ENCODE measurements around the gene ESR2. TPM values are rescaled to one million over a fixed set of nuclear protein-coding genes. Genes with fewer than 3 reads are reported as not detected.
"Not testable (repeated sequence)": the region's sequence is repeated elsewhere in the genome, so short reads cannot be mapped to it uniquely, and the experiment has no call there.

The ESR2 gene
- total RNA-seq, 1 donor from 2014 or later = 0.16 TPM

DNA sequence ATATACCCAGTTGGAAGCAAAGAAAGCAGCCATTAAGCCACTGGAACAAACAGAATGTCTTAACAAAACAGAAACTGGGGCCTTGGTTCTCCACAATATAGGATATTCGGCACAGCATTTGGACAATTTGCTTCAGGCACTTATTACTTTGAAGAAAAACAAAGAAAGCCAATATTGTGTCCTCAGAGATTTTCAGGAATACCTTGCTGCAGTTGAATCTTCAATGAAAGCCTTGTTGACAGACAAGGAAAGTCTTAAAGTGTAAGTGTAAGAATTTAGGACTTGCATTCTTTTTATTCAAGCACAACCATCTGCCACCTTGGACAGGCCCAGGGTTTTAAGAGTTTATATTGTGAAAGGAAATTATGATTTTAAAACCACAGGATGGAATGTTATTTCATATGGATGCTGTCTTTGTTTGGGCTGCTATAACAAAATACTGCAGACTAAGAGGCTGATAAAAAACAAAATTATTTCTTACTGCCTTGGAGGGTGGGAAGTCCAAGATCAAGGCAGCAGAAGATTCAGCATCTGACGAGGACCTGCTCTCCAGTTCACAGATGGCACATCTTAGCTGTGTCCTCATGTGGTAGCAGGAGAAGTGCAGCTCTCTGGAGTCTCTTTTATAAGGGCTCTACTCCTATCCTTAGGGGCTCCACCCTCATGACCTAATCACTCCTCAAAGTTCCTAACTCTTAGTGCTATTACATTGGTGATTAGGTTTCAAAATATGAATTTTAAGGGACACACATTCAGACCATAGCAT, 244.4 kb downstream of the ESR2 start:
- TF ChIP-seq, protein P1, sequence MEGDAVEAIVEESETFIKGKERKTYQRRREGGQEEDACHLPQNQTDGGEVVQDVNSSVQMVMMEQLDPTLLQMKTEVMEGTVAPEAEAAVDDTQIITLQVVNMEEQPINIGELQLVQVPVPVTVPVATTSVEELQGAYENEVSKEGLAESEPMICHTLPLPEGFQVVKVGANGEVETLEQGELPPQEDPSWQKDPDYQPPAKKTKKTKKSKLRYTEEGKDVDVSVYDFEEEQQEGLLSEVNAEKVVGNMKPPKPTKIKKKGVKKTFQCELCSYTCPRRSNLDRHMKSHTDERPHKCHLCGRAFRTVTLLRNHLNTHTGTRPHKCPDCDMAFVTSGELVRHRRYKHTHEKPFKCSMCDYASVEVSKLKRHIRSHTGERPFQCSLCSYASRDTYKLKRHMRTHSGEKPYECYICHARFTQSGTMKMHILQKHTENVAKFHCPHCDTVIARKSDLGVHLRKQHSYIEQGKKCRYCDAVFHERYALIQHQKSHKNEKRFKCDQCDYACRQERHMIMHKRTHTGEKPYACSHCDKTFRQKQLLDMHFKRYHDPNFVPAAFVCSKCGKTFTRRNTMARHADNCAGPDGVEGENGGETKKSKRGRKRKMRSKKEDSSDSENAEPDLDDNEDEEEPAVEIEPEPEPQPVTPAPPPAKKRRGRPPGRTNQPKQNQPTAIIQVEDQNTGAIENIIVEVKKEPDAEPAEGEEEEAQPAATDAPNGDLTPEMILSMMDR (IDR thresholded peaks at IDR 0.05) = no peak
- peaks cover 12% of the 10 kb centered on the region for H3K4me1 Mint-ChIP-seq (ENCODE audit: unreplicated experiment)
- H3K4me3 Mint-ChIP-seq (ENCODE audit: unreplicated experiment) = peak overlapping the region; percentile 5
- H3K27me3 Mint-ChIP-seq (ENCODE audit: unreplicated experiment) = no peaks in the 10 kb centered on the region
- DNase-seq (ENCODE audit: extremely low spot score, unreplicated experiment) = no peak
- H3K9me3 Mint-ChIP-seq (ENCODE audit: unreplicated experiment) = no peaks in the 10 kb centered on the region
- H3K27ac Mint-ChIP-seq (ENCODE audit: unreplicated experiment) = peak overlapping the region; percentile 10
- H3K36me3 Mint-ChIP-seq (ENCODE audit: unreplicated experiment) = peaks cover 30% of the 10 kb centered on the region

DNA sequence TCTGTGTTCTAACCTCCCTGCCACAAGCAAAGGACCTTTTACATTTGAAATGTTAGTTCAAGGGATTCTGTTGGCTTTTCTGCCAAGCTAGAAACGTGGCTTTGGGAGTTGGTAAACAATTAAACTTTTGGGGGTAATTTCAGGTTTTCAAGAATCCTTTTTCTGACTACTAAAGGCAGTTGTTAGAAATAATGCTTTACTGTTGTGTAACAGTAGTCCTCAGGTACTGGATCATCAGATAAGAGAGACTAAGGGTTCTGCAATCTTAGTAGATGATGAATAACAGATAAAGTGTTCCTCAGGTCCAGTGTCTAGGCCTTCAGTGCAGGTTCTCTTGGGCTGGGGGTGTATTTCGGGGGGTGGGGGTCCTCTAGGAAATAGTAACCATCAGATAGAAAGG, 249.1 kb downstream of the ESR2 start:
- Mint-ChIP-seq H3K4me1 (ENCODE audit: unreplicated experiment) (peaks cover 9% of the 10 kb centered on the region), H3K4me3 (ENCODE audit: unreplicated experiment) (no peak overlapping the region), H3K36me3 (ENCODE audit: unreplicated experiment) (peaks cover 13% of the 10 kb centered on the region), H3K27ac (ENCODE audit: unreplicated experiment) (no peak overlapping the region), H3K9me3 (ENCODE audit: unreplicated experiment) (peaks cover 8% of the 10 kb centered on the region), H3K27me3 (ENCODE audit: unreplicated experiment) (no peaks in the 10 kb centered on the region)
- TF ChIP-seq, protein P1 (IDR thresholded peaks at IDR 0.05) = no peak
- no peak for DNase-seq (ENCODE audit: extremely low spot score, unreplicated experiment)

DNA sequence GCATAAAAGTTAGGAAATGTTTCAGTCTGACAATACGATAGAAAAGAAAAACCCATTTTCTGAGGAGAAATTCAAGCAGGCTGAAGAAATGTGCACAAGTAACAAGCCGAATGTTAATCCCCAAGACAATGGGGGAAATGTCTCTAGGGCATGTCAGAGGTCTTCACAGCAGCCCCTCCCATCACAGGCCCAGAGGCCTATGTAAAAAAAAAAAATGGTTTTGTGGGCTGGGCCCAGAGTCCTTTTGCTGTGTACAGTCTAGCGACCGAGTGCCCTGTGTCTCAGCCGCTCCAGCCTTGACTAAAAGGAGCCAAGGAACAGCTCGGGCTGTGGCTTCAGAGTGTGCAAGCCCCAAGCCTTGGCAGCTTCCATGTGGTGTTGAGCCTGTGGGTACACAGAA, 250.9 kb downstream of the ESR2 start:
- H3K36me3 Mint-ChIP-seq (ENCODE audit: unreplicated experiment) = peaks cover 14% of the 10 kb centered on the region
- not testable (repeated sequence) for H3K9me3 Mint-ChIP-seq (ENCODE audit: unreplicated experiment); H3K27me3 Mint-ChIP-seq (ENCODE audit: unreplicated experiment); H3K4me1 Mint-ChIP-seq (ENCODE audit: unreplicated experiment); DNase-seq (ENCODE audit: extremely low spot score, unreplicated experiment); H3K4me3 Mint-ChIP-seq (ENCODE audit: unreplicated experiment); H3K27ac Mint-ChIP-seq (ENCODE audit: unreplicated experiment)

DNA sequence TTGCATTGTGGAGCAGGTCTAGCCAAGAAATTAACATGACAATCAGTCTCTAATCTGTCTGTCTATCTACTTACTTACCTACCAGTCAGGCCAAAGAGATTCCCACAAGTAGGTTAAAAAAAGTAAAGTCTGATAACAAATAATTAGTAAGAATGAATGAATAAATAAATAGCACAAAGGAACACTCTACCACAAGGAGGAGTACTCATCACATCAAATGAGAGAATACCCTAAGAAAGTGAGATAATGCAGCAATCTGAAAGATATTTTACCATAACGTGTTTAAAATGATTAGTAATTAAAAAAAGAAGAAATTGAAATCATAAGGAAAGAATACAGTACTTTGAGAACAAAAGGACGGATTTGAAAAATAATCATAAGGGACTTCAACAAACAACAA, 254.1 kb downstream of the ESR2 start:
- Mint-ChIP-seq H3K36me3 (ENCODE audit: unreplicated experiment) (peaks cover 7% of the 10 kb centered on the region), H3K4me3 (ENCODE audit: unreplicated experiment) (no peak overlapping the region), H3K4me1 (ENCODE audit: unreplicated experiment) (peaks cover 3% of the 10 kb centered on the region), H3K27ac (ENCODE audit: unreplicated experiment) (no peak overlapping the region), H3K27me3 (ENCODE audit: unreplicated experiment) (no peaks in the 10 kb centered on the region), H3K9me3 (ENCODE audit: unreplicated experiment) (peaks cover 8% of the 10 kb centered on the region)
- TF ChIP-seq, protein P1 (IDR thresholded peaks at IDR 0.05) = peak; percentile 57
- no peak for DNase-seq (ENCODE audit: extremely low spot score, unreplicated experiment)

DNA sequence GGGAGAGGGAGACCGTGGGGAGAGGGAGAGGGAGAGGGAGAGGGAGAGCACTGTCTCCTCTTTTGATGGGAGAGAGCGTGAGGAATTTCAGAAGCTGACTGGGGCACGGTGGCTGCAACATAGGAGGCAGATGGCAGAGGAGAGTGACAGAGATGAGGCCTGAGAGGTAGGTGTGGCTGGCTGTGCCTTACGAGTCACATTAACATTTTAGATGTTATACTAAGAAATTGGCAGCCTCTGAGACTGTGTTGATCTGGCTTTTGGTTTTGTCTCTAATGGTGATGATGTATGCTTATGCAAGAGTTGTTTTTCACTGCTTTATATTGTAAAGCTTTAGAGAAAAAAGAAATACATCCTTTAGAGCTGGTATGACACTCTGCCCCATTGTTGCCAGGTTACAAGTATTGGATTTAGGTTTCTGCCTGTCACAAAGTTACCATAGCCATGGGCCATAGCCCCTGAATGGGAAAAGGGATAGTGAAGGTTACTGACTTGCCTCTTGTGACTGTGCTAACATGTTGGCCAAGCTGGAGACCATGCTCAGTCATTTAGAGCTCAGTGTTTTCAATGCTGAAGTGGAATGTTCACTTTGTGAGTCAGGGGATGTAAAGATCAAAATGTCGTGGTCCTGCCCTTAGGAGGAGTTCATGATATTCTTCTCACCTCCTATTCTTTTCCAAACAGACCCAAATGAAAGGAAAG, 255.2 kb downstream of the ESR2 start:
- H3K27me3 Mint-ChIP-seq (ENCODE audit: unreplicated experiment) = no peaks in the 10 kb centered on the region
- H3K4me1 Mint-ChIP-seq (ENCODE audit: unreplicated experiment) = peaks cover 7% of the 10 kb centered on the region
- TF ChIP-seq, protein P1 (IDR thresholded peaks at IDR 0.05) = no peak
- no peak for DNase-seq (ENCODE audit: extremely low spot score, unreplicated experiment)
- H3K27ac Mint-ChIP-seq (ENCODE audit: unreplicated experiment) = no peak overlapping the region
- H3K9me3 Mint-ChIP-seq (ENCODE audit: unreplicated experiment) = peaks cover 8% of the 10 kb centered on the region
- H3K4me3 Mint-ChIP-seq (ENCODE audit: unreplicated experiment) = no peak overlapping the region
- H3K36me3 Mint-ChIP-seq (ENCODE audit: unreplicated experiment) = peaks cover 7% of the 10 kb centered on the region

DNA sequence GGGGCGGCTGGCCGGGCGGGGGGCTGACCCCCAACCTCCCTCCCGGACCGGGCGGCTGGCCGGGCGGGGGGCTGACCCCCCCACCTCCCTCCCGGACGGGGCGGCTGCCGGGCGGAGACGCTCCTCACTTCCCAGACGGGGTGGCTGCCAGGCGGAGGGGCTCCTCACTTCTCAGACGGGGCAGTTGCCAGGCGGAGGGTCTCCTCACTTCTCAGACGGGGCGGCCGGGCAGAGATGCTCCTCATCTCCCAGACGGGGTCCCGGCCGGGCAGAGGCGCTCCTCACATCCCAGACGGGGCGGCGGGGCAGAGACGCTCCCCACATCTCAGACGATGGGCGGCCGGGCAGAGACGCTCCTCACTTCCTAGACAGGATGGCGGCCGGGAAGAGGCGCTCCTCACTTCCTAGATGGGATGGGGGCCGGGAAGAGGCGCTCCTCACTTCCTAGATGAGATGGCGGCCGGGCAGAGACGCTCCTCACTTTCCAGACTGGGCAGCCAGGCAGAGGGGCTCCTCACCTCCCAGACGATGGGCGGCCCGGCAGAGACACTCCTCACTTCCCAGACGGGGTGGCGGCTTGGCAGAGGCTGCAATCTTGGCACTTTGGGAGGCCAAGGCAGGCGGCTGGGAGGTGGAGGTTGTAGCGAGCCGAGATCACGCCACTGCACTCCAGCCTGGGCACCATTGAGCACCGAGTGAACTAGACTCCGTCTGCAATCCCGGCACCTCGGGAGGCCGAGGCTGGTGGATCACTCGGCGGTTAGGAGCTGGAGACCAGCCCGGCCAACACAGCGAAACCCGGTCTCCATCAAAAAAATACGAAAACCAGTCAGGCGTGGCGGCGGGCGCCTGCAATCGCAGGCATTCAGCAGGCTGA, 256.1 kb downstream of the ESR2 start:
- H3K27me3 Mint-ChIP-seq (ENCODE audit: unreplicated experiment); H3K9me3 Mint-ChIP-seq (ENCODE audit: unreplicated experiment); H3K4me1 Mint-ChIP-seq (ENCODE audit: unreplicated experiment); H3K4me3 Mint-ChIP-seq (ENCODE audit: unreplicated experiment); DNase-seq (ENCODE audit: extremely low spot score, unreplicated experiment); H3K27ac Mint-ChIP-seq (ENCODE audit: unreplicated experiment); H3K36me3 Mint-ChIP-seq (ENCODE audit: unreplicated experiment): not testable (repeated sequence)
